ENCODE results near the gene MRTFB.
A peak's percentile ranks its signal among the peaks of the same experiment; 100 is the strongest.

The MRTFB gene

DNA sequence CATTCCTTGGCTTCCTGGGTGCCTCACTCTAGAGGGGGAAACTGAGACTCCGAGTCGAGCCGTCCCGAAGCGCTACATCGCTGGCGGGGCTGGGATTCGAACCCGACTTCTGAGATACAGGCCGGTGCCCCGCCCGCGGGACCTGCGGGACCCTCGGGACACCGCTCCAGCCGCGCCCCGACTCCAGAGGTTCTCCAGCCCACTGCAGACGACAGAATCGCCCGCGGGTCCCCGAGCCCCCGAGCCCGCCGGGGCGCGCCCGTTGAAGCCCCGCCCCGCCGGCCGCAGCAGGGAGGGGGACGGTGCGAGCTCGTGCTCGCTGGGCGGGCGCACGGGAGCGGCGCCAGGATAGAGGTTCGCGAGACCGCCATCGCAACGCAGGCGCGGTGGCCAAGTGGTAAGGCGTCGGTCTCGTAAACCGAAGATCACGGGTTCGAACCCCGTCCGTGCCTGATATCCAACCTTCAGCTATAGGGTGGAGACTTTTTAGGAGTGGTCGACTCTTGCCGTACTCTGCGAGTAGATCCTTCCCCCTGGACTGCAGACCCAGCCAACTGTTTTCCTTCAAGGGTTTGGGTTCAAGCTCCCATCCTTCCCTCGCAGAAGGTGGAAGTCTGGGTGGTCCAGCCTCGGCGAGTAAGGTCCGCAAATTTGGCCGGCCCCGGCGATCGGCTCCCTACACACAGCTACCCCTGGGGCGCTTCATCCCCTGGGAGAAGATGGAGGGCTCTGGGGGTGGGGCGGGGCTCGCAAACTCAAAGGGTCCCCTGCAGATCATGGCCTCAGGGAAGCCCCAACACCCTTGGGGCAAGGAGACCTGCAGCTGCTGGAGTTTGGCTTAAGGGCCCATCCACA lies 214.6 kb downstream of the MRTFB start:
- peak; percentile 82 for DNase-seq (ENCODE audit: low spot score)

DNA sequence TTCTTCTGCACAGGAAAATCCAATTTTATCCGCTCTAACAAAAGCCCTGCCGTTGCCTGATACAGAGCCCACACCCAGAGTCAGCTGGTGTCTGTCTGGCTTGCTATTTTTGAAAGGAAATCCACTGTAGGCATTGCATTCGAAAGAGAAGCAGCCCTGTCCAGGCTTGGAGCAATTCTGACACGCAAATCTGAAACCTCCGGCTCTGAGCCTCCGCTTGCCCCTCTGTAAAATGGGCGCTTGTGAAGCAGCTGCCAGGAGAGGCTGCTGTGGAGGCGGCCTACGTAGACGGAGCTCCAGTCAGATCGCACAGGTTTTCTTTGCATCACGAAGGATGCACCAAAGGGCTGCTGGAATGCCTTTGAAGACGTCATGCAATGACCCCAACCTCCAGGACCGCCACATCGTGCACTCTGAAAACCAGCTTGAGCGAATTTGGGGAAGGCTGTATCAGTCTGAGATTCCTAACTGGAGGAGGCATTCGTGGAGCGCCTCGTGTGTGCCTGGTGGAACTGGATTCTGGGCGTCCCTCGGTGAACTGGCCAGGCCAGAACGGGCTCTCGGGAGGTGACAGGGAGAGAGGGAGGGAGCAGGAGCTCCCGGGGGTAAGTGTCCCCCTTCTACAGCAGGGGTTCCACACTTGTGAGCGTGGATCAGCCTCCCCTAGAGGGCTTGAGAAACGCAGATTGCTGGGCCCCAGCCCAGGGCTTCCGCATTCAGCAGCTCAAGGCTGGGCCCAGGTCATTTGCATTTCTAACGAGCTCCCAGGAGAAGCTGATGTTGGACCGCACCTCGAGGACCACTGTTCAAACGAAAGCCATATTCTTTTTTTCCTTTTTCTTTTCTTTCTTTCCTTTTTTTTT lies 215.5 kb downstream of the MRTFB start:
- peak; percentile 55 for DNase-seq (ENCODE audit: low spot score)

DNA sequence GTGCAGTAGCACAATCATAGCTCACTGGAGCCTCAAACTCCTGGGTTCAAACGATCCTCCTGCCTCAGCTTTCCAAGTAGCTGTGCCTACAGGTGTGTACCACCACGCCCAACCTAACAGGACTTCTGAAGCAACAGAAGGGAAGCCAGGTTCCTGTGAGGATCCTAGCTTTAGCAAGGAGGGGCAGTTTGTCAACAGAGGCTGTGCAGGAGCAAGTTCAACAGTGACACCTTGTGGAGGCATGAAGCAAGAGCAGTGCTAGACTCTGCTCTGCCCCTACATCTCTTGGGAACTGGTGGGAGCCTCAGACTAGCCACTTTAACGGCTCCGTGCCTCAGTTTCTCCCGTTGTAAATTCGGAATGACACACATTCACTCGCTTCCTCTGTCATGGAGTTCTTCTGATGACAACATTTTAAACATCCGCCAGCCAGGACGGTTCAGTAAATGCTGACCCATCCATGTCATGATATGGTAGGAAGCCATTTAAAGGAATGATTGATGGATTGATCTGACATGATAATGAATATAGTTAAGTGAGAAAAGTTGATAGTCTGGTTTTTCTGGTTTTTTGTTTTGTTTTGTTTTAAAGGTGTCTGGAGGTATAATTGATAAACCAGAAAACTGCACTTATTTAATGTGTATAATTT lies 218.7 kb downstream of the MRTFB start:
- peak; percentile 37 for DNase-seq (ENCODE audit: low spot score)

DNA sequence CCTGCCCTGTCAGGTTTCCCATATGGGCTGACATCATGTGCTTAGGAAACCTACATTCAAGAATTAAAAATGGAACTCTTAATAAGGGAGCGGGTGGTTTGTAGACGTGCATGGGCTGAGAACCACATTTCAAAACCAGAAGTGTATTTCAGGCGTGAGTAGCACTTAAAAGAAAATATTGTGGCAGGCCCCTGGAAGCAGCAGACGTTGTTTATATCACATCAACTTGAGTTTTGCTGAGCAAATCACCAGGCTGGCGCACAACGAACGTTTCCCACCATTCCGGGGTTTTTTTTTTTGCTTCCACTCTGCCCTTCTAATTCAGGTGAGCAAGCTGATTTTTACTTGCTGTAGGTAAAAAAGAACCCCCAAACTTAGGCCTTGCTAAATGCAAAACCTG lies 220.2 kb downstream of the MRTFB start:
- DNase-seq (ENCODE audit: low spot score) = no peak

DNA sequence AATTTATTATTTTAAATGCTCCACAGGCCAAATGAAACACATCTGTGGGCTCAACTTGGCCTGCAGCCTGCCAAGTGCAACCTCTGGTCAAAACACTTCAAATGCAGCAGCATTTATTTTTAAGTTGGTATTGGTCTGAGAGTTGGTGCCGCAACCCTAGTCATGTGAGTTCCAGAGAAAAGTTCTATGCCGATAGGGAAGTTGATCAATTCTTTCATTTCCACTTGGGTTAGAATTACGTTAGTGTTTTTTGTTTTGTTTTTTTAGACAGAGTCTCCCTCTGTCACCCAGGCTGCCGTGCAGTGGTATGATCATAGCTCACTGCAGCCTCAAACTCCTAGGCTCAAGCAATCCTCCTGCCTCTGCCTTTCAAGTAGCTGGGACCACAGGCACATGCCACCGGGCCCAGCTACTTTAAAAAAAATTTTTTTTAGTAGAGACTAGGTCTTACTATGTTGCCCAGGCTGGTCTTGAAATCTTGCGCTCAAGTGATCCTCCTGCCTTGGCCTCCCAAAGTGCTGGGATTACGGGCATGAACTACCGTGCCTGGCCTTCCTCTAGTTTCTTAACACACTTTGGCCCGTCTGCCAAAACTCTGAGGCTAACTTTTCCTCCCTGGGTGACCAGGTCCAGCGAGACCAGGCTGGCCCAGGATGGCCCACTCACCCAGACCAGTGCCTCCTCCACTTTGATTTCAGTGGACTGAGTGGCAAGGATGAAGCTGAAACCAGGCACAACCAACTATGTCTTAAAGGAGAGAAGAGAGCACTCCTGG lies 221.1 kb downstream of the MRTFB start:
- no peak for DNase-seq (ENCODE audit: low spot score)

DNA sequence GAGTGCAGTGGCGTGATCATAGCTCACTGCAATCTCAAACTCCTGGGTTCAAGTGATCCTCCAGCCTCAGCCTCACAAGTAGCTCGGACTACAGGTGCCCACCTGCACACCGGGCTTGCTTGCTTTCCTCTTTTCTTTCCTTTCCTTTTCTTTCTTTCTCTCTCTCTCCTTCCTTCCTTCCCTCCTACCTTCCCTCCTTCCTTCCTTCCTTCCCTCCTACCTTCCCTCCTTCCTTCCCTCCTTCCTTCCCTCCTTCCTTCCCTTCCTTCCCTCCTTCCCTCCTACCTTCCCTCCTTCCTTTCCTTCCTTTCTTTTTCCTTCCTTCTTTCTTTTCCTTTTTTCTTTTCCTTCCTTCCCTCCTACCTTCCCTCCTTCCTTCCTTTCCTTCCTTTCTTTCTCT lies 225.5 kb downstream of the MRTFB start:
- DNase-seq (ENCODE audit: low spot score) = no peak

DNA sequence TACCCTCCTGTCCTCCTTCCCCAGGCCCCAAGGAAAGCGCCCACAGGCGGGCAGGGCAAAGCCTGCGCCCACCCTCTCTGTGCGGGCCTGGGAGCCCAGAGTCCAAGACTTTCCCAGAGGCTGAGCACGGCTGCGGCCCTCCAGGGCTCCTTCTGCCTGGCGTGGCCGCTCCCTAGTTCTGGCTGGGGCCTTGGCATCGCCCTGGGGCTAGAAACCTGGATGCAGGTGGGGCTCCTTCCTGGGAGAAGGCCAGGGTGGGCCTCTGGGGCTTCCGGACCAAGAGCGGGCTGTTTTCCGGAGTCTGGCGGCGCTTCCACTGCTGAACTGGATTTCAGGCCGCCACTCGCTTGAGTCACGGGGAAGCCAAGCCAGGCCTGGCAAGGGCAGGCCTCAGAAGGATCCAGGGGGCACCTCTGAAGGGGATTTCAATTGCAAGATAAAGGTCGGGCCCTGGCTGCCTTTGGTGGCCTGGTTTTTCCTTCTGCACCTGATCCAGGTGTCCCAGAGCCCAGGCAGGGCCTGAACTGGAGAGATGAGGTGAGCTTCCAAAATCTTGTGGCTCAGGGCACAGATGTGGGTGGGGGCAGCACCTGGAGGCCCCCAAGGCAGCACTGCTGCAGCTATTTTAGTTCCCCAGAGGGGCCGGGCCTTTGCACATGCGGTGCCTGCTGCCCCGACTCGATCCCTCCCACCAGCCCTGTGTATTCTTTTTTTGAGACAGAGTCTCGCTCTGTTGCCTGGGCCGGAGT lies 227.4 kb downstream of the MRTFB start:
- DNase-seq (ENCODE audit: low spot score) = no peak

DNA sequence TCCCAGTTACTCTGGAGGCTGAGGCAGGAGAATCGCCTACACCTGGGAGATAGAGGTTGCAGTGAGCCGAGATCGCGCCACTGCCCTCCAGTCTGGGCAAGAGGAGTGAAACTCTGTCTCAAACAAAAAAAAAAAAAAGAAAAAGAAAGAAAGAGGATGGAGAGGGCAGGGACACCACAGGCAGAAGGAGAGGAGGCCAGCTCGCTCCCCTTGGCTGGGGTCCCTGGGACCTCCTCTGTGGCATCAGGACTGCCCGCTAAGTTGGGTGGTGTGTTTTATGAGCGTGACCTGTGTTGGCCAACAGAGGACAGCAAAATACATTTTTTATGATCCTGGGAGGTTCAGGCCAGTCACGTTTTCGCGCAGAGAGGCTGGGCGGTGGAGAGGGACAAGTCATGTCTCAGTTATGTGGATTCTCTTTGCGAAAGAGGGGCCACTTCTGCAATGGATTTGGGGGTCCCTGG lies 229.6 kb downstream of the MRTFB start:
- DNase-seq (ENCODE audit: low spot score) = peak; percentile 81

DNA sequence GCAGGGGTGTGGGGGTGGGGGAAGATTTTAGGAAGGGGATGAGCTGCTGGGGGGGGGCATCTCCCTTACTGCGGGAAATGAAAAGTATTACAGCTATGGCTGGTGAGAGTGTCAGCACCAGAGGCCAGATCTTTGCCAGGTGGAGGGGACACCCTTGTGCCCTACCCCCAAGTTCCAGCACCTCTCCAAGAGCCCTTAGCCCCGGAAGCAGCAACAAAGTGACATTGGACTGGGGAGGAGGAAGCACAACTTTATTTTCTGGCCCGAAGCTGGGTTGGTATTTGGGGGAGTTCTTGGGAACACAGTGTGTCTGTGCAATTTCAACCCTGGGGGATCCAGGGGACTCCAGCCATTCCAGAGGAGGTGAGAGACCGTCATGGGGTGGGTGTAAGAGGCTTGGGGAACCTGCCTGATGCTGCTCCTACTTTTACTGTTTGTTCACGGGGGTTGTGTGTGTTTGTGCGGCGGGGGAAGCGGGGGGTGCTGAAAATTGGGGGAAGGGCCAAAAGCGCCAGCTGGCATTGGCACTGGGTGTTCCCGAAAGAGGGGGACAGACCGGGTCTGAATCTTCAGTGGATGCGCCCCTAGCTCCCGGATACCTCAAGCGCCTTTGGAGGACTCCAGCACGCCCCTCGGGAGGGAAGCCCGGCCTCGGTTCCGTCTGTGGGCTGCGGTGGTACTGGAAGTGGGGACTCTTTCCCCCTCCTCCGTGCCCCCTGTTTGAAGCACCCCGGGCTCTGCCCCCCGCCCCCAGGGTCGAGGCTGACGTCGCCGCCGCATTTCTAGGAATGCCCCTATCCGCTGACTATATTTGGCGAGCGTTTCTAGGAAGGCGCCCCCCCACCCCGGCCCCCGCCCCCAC lies 230.3 kb downstream of the MRTFB start:
- DNase-seq (ENCODE audit: low spot score) = peak; percentile 56

DNA sequence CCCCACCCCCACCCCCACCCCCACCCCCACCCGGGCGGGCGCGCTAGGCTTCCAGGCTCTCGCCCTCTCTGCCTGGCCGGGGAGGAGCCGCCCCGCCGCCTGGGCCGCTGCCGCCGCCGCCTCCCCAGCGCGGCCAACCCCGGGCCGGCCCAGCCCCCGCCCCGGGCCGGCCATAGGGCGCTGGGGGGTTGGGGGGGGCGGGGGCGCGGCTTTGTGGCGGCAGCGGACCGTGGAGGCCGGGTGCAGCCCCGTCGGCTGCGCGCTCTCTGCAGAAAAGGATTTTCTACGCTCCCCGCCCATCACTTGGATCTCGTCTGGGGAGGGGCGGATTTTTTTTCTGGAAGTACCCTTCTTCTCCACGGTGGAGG lies 230.9 kb downstream of the MRTFB start:
- peak; percentile 82 for DNase-seq (ENCODE audit: low spot score)

DNA sequence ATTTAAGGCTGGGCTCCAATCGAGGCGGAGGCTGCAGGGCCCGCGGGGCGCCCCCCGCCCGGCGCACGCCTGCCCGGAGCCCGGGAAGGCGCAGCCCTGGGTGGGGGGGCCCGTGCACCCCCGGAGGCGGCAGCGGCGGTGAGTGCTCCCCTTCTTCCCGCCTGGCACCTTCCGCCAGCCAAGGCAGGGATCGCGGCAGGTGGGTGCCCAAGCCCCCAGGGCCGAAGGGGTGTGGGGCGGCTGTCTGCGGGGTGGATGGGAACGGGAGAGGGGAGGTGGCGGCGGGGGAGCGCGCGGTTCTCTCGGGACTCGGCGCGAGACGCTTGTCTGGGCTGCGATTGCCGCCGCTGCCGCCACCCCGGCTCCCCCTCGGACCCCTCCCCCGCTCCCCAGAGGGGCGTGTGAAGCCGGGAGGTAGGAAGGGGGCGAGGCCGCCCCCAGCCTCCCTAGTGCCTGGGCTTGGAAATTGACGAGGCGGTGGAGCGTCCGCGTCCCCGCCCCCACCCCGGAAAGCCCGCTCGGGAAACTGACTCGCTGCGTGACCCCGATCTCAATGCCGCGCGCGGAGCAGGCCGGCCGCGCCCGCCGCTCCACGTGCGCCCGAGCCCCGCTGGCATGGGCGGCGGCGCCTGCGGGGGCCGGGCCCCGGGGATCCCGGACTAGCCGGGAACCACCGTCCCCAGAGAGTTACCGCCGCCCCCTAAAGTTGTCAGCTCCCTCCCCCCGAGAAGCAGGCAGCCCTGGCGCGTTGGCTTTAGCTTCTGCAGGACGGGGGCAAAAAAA lies 231.5 kb downstream of the MRTFB start:
- DNase-seq (ENCODE audit: low spot score) = peak; percentile 39

DNA sequence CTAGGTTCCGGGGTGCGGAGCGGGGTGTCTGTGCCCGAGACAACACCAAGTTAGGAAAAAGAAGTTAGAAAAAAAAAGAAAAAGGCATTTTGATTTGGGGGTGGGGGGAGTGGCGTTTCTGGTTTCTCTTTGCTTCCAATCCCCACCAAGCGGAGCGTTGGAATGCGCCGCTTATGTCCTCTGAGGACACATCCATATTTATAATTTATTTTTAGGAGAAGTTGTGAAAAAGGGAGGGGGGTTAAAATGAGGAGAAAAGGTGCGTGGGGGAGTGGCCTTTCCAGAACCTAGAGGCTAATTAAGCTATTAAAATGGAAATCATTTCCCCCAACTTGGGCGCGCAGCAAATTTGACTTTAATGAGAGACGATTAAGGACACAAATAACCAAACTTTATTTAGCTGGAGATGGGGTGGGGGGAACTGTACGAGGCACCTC lies 232.1 kb downstream of the MRTFB start:
- DNase-seq (ENCODE audit: low spot score) = peak; percentile 31

DNA sequence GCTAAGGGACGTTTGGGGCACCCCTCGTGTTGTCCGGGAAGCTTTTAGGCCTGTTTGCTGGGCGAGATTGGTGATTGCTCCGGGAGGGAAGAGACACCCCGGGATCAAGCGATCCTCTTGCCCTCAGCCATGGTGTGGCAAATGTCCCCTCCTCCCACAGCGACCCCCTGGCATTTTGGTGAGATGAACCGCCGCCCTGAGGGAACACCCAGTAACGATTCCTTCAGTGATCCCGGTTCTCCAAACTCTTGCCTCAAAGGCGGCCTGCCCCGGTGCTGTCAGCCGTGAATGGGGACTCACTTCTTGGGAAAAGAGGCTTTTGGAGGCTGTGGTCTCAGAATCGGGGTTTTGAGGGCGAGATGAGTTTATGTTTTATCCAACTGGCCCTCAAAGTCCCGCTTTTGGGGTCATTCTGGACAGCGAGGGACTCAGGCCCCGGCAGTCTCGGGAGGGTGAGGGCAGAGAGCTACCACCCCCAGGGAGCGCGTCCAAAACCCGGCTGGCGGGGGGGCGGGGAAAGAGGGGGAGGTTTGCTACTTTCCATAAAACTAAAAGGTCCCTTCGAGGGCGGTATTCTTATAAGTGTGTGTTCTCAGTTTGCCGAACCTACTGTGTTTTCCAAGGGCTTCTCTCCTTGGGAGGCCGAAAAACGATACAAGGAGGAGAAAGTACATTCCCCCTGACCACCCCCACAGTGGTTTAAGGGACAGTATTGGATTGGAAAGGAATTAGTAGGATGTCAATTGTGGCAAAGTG lies 232.7 kb downstream of the MRTFB start:
- DNase-seq (ENCODE audit: low spot score) = peak; percentile 18

DNA sequence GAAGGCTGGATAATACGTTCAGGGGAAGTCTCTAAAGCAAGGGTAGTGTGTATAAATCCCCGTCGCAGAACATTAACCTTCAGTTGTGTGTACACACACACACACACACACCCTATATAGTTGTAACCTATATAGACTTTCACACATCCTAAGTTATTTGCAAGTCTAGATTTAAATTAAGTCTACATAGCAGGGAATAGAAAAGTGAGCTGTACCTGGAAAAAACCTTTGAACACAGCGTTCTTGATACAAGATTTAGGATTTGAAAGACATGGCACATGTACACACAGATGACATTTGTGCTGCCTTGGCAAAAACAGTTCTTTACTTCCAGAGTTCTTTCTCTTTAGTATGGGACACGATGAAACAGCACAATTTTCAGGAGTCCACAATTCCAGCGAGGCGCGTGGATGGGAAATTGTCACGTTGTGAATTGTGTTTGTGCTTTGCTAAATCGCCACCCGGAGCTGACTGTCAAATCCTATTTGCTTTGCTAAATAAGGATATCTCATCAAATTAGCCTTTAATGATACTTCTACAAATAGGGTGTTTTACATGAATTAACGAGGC lies 233.9 kb downstream of the MRTFB start:
- DNase-seq (ENCODE audit: low spot score) = no peak

DNA sequence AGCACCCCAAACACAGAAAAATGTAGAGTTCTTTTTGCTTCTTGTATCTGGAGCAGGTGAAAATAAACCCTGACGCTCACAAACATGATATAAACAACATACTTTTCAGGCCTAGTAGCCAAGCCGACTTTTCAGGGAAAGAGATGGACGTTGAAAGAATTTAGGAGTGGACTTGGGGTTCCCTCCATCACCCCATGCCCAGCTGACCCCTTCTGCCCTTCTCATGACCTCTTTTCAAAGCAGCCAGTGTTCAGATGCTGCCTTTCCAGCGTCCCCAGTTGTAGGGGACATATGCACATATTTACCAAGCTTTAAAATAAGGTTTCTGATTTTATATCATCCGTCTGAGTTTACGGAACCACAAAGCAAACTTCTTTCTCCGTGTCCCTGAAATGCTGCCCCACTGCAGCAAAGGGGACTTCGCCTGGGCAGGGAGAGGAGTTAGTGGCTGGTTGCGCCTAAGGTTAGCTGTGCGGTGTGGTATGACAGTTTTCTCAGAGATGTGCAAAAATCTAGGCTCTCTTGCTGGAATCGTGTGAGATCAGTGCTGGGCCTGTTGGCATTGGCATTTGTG lies 235.5 kb downstream of the MRTFB start:
- DNase-seq (ENCODE audit: low spot score) = no peak

DNA sequence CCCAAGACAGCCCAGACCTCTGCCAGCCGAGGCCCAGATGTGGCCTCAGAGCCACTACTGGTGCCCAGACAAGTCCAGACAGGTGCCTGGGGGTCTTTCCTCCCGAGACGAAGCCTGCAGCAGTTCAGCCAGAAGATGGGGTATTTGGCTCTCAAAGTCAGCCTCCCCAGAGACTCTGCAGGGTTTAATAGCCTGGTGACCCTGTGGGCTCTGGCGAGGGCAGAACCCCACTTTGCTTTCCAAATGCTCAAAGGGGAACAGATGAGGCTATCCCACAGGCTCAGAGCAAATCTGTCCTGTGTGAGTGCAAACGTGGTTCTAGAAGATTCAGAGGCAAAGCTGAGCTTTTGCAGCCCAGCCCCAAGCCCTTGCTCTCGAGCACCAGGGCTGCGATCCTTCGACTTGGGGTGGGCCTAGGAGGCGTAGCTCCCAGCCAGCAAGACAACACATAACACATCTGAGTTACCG lies 236.0 kb downstream of the MRTFB start:
- DNase-seq (ENCODE audit: low spot score) = no peak

DNA sequence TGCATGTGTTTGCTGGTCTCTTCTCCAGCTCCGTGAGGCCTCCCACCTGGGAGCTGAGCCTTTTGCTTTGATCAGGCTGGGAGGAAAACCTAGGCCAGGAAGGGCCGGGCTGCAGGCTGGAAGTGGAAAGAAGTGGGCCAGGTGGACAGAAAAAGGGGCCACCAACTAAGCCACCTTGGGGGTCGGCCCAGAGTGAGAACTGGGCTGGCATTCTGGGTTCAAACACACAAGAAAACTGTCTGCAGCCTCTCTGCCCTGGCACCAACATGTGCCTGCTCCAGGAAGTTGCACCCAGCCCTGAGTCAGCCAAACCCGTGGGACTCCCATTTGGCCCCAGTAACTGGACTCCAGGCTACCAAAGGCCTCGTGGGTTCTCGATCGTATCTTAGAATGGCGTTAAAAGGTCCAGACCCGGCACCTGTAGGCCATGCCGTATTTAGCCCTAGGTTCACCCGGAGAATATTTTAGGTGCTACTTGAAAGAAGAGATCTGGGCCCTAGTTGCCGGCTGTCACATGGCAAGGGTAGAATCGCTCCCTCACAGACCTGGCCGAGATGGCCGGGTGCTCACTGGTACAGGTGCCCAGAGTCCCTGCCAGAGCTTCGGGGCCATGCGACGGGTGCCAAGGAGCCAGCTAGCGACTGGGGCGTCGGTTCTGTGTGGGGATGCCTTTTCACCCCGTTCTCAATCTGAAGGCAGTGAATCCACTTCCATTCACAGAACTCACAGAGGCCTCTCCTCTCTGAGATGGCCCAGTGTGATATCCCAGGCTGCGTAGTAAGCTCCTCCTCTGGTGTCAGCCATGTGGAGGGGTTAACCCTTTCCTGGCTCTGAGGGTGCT lies 236.6 kb downstream of the MRTFB start:
- peak; percentile 19 for DNase-seq (ENCODE audit: low spot score)

Measured in hepatic stellate cell (primary cell).